ENCODE measurements around the gene FOSL1.
A peak's percentile ranks its signal among the peaks of the same experiment; 100 is the strongest.

Gene FOSL1

DNA sequence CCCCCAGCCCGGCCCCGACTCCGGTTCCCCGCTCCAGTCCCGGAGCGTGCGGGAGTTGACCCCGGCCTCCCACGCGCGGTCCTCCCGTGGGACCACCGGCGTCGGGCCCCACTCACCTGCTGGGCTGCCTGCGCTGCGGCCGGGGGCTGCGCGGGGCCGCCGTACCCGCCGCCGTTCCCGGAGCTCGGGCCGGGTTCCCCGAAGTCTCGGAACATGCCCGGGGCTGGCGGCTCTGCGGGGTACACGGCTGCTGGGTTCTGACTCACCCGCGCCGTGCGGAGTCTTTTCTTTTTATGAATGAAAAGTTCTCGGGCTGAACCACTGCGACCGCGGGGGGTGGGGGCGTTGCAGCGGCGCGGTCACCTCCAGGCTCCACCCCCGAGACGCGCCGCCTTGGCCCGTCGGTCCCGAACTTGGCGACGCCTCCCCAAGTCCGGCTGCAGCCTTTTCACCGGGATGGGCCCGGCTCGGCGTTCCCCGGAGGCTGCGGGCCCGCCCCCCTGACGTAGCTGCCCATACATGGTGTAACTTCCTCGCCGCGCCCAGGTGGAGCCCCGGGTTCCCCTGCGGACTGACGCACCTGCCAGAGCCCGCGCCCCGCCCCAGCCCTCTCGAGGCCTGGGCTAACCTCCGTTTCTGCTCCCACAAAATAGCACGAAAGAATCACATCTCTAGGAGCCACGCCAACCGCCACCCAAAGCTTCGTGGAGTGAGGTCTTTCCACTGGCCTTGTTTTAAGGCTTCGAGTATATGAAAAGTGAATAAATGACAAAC, at the start of gene FOSL1:
FOSL1 (minus strand) TSS at position 264 of the 774 bp plus-strand sequence; CDS start at position 215, 49 bp downstream.
- H3K4me3 ChIP-seq (ENCODE audit: low read depth in 1 of 5, low read length in 5 of 5) = peak within 1 kb of the TSS; percentile 40 to 82 (median 79)
- peaks cover 0 to 2% (median 0%) of the 10 kb centered on the region in 5 donors for H3K27me3 ChIP-seq (ENCODE audit: control insufficient read depth in 5 of 5, insufficient read depth in 4 of 5, low read length in 5 of 5)
- H3K36me3 ChIP-seq (ENCODE audit: control insufficient read depth in 5 of 5, insufficient read depth in 5 of 5, low read length in 5 of 5) = no peaks in the 10 kb centered on the region
- H3K4me1 ChIP-seq (ENCODE audit: control insufficient read depth in 5 of 5, insufficient read depth in 5 of 5, low read length in 5 of 5) = peaks cover 0 to 21% (median 14%) of the 10 kb centered on the region in 5 donors
- peak within 1 kb of the TSS; percentile 30 for H3K27ac ChIP-seq (ENCODE audit: low read depth, low read length)
- H3K9ac ChIP-seq (ENCODE audit: low read length in 5 of 5) = peak within 1 kb of the TSS in 4 of 5 donors; percentile 36 to 87 (median 82)
- no peaks in the 10 kb centered on the region for H3K9me3 ChIP-seq (ENCODE audit: control insufficient read depth in 5 of 5, low read length in 5 of 5)

DNA sequence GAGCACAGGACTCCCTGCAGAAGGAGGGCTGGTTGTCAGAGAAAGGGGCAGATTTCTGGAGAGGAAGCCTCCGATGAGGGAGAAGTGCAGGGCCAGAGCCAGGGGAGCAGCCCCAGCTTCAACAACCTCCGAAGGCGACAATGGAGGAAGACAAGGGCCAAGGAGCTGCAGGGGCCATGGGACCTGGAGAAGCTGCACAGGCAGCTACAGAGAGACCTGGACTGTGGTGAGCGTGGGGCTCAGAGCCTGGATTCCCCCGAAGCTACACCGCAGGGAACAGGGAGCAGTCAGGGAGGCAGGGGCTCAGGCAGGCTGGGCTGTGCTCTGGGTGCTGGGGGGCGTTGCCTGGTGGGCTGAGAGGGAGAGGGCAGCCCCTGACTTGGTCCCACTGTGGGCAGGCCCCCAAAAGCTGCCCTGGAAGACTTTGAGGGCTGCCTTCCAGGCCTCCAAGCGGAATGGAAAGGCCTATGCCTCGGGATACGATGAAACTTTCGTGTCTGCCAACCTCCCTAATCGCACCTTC, 47.5 kb upstream of the FOSL1 start:
- H3K36me3 ChIP-seq (ENCODE audit: control insufficient read depth in 5 of 5, insufficient read depth in 5 of 5, low read length in 5 of 5) = no peaks in the 10 kb centered on the region
- no peak overlapping the region for H3K9ac ChIP-seq (ENCODE audit: low read length in 5 of 5)
- no peaks in the 10 kb centered on the region for H3K4me1 ChIP-seq (ENCODE audit: control insufficient read depth in 5 of 5, insufficient read depth in 5 of 5, low read length in 5 of 5)
- no peak overlapping the region for H3K27ac ChIP-seq (ENCODE audit: low read depth, low read length)
- H3K4me3 ChIP-seq (ENCODE audit: low read depth in 1 of 5, low read length in 5 of 5) = no peak overlapping the region
- H3K9me3 ChIP-seq (ENCODE audit: control insufficient read depth in 5 of 5, low read length in 5 of 5) = no peaks in the 10 kb centered on the region
- H3K27me3 ChIP-seq (ENCODE audit: control insufficient read depth in 5 of 5, insufficient read depth in 4 of 5, low read length in 5 of 5) = peaks cover 0 to 7% (median 4%) of the 10 kb centered on the region in 5 donors

DNA sequence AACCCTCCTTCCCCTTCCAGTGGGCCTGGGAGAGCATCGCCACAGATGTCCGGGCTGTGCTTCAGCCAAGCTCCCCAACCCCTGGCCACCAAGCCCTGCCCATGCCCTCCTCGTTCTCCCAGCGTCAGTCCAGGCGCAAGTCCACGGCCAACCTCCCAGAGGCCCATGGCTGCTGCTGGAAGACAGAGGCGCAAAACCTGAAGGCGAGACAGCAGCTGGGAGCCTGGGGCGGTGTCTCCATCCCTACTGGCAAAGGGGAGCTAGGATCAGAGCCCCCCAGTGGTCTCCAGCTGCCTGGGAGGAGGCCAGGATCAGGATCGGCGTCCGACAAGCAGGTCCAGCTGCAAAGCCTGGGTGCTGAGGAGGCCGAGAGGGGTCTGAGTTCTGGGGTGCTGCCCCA, 46.9 kb upstream of the FOSL1 start:
- peaks cover 0 to 7% (median 4%) of the 10 kb centered on the region in 5 donors for H3K27me3 ChIP-seq (ENCODE audit: control insufficient read depth in 5 of 5, insufficient read depth in 4 of 5, low read length in 5 of 5)
- no peaks in the 10 kb centered on the region for H3K36me3 ChIP-seq (ENCODE audit: control insufficient read depth in 5 of 5, insufficient read depth in 5 of 5, low read length in 5 of 5)
- H3K4me3 ChIP-seq (ENCODE audit: low read depth in 1 of 5, low read length in 5 of 5) = no peak overlapping the region
- no peaks in the 10 kb centered on the region for H3K9me3 ChIP-seq (ENCODE audit: control insufficient read depth in 5 of 5, low read length in 5 of 5)
- peaks cover 0 to under 1% (median 0%) of the 10 kb centered on the region in 5 donors for H3K4me1 ChIP-seq (ENCODE audit: control insufficient read depth in 5 of 5, insufficient read depth in 5 of 5, low read length in 5 of 5)
- no peak overlapping the region for H3K9ac ChIP-seq (ENCODE audit: low read length in 5 of 5)
- no peak overlapping the region for H3K27ac ChIP-seq (ENCODE audit: low read depth, low read length)

DNA sequence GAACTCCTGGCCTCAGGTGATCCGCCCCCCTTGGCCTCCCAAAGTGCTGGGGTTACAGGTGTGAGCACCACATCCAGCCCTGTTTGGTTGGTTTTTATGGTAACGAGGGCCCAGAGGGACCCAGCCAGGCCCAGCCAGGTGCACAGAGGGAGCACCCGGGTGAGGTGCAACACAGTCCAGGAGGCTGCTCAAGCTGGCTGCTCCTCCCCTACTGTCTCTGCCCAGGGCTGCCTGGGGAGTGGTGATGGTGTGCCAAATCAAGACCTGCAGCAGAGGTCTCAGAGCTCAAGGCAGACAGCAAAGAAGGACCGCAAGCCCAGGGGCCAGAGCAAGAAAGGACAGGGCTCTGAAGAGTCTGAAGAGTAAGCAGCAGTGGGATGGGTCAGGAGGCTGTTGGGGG, 46.5 kb upstream of the FOSL1 start:
- H3K27me3 ChIP-seq (ENCODE audit: control insufficient read depth in 5 of 5, insufficient read depth in 4 of 5, low read length in 5 of 5) = peaks cover 0 to 7% (median 4%) of the 10 kb centered on the region in 5 donors
- no peak overlapping the region for H3K4me3 ChIP-seq (ENCODE audit: low read depth in 1 of 5, low read length in 5 of 5)
- no peak overlapping the region for H3K9ac ChIP-seq (ENCODE audit: low read length in 5 of 5)
- no peak overlapping the region for H3K27ac ChIP-seq (ENCODE audit: low read depth, low read length)
- no peaks in the 10 kb centered on the region for H3K9me3 ChIP-seq (ENCODE audit: control insufficient read depth in 5 of 5, low read length in 5 of 5)
- H3K4me1 ChIP-seq (ENCODE audit: control insufficient read depth in 5 of 5, insufficient read depth in 5 of 5, low read length in 5 of 5) = peaks cover 0 to 5% (median 0%) of the 10 kb centered on the region in 5 donors
- no peaks in the 10 kb centered on the region for H3K36me3 ChIP-seq (ENCODE audit: control insufficient read depth in 5 of 5, insufficient read depth in 5 of 5, low read length in 5 of 5)

DNA sequence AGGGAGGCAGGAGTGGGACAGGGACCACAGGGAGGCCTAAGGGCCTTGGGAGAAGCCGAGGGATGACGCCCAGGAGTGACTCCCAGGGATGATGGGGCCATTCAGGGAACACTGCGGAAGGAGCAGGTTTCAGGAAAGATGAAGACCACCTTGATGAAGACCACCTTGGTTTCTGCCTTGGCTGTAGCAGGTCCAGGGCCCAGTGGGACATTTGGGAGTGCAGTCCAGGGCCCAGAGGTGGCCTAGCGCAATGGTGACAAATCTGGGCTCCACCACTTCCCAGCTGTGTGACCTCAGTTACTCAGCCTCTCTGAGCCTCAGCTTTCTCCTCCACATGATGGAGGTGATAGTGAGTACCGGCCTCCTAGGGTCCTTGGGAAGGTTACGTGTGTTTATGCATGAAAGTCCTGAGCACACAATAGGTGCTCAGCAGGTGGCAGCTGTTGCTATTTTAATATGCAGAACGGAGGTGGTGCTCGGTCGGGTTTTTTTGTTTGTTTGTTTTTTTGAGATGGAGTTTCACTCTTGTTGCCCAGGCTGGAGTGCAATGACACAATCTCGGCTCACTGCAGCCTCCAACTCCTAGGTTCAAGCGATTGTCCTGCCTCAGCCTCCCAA, 45.9 kb upstream of the FOSL1 start:
- peaks cover 0 to 7% (median 4%) of the 10 kb centered on the region in 5 donors for H3K27me3 ChIP-seq (ENCODE audit: control insufficient read depth in 5 of 5, insufficient read depth in 4 of 5, low read length in 5 of 5)
- peaks cover 0 to 7% (median 0%) of the 10 kb centered on the region in 5 donors for H3K4me1 ChIP-seq (ENCODE audit: control insufficient read depth in 5 of 5, insufficient read depth in 5 of 5, low read length in 5 of 5)
- H3K36me3 ChIP-seq (ENCODE audit: control insufficient read depth in 5 of 5, insufficient read depth in 5 of 5, low read length in 5 of 5) = no peaks in the 10 kb centered on the region
- H3K9me3 ChIP-seq (ENCODE audit: control insufficient read depth in 5 of 5, low read length in 5 of 5) = no peaks in the 10 kb centered on the region
- H3K27ac ChIP-seq (ENCODE audit: low read depth, low read length) = no peak overlapping the region
- H3K9ac ChIP-seq (ENCODE audit: low read length in 5 of 5) = no peak overlapping the region
- no peak overlapping the region for H3K4me3 ChIP-seq (ENCODE audit: low read depth in 1 of 5, low read length in 5 of 5)

DNA sequence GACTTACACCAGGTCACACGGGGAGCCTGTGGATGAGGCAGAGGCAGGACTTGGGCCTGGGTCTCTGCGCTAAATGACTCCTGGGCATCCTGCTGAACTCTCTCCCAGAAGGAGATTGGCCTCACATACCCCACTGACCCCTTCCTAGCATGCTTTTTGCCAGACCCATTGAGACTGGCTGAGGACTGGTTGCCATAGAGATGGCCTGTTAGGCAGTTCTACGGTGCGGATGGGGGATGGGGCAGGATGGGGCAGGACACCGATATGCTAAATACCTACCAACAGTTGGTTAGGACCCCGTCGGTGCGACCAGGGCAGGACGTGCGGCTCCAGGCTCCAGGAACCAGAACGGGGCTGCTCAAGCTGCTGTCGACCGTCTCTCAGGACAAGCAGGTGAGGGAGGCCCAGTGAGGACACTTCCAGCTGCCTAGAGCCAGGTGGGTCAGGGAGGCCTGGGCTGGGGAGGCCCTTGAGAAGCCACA, 45.3 kb upstream of the FOSL1 start, which contains the start of gene TSGA10IP:
TSGA10IP (plus strand) TSS at position 51 of the 482 bp plus-strand sequence; CDS start at position 247, 196 bp downstream.
- Histone ChIP-seq H3K4me1 (ENCODE audit: control insufficient read depth in 5 of 5, insufficient read depth in 5 of 5, low read length in 5 of 5) (peaks cover 0 to 7% (median 0%) of the 10 kb centered on the region in 5 donors), H3K36me3 (ENCODE audit: control insufficient read depth in 5 of 5, insufficient read depth in 5 of 5, low read length in 5 of 5) (no peaks in the 10 kb centered on the region), H3K9me3 (ENCODE audit: control insufficient read depth in 5 of 5, low read length in 5 of 5) (no peaks in the 10 kb centered on the region), H3K27me3 (ENCODE audit: control insufficient read depth in 5 of 5, insufficient read depth in 4 of 5, low read length in 5 of 5) (peaks cover 0 to 7% (median 4%) of the 10 kb centered on the region in 5 donors), H3K4me3 (ENCODE audit: low read depth in 1 of 5, low read length in 5 of 5) (no peak within 1 kb of the TSS), H3K9ac (ENCODE audit: low read length in 5 of 5) (peak within 1 kb of the TSS in 1 of 5 donors; percentile 53), H3K27ac (ENCODE audit: low read depth, low read length) (no peak within 1 kb of the TSS)

DNA sequence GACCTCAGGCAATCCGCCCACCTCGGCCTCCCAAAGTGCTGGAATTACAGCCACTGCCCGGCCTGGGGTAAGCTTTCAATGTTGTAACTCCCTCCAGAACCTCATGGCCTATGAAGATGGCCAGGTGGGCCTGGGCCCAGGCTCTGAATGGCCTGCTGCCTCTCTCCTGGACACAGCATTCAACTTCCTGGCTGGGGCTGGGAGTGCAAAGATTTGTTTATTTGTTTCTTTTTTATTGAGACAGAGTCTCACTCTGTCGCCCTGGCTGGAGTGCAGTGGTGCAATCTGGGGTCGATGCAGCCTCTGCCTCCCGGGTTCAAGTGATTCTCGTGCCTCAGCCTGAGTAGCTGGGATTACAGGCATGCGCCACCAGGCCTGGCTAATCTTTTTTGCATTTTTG, 44.6 kb upstream of the FOSL1 start:
- Histone ChIP-seq H3K4me1 (ENCODE audit: control insufficient read depth in 5 of 5, insufficient read depth in 5 of 5, low read length in 5 of 5) (peaks cover 0 to 7% (median 0%) of the 10 kb centered on the region in 5 donors), H3K9ac (ENCODE audit: low read length in 5 of 5) (no peak overlapping the region), H3K27ac (ENCODE audit: low read depth, low read length) (no peak overlapping the region), H3K36me3 (ENCODE audit: control insufficient read depth in 5 of 5, insufficient read depth in 5 of 5, low read length in 5 of 5) (no peaks in the 10 kb centered on the region), H3K27me3 (ENCODE audit: control insufficient read depth in 5 of 5, insufficient read depth in 4 of 5, low read length in 5 of 5) (peaks cover 0 to 7% (median 4%) of the 10 kb centered on the region in 5 donors), H3K4me3 (ENCODE audit: low read depth in 1 of 5, low read length in 5 of 5) (no peak overlapping the region), H3K9me3 (ENCODE audit: control insufficient read depth in 5 of 5, low read length in 5 of 5) (no peaks in the 10 kb centered on the region)

DNA sequence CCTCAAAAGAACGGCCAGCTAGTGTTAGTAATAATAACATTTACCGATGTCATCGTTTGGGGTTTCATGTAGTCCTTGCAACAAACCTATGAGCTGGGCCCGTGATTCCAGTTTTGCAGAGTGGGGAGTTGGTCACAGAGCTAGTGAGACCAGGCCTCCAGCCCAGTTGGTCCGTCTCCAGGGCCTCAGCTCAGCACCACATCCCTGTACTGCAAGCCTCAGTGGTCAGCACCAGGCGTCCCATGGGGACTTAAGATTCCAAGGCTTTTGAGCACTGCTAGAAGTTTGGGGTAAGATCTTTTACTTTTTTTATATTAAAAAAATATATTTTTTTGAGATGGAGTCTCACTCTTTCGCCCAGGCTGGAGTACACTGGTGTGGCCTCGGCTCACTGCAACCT, 44.0 kb upstream of the FOSL1 start:
- Histone ChIP-seq H3K4me3 (ENCODE audit: low read depth in 1 of 5, low read length in 5 of 5) (no peak overlapping the region), H3K36me3 (ENCODE audit: control insufficient read depth in 5 of 5, insufficient read depth in 5 of 5, low read length in 5 of 5) (no peaks in the 10 kb centered on the region), H3K4me1 (ENCODE audit: control insufficient read depth in 5 of 5, insufficient read depth in 5 of 5, low read length in 5 of 5) (peaks cover 0 to 7% (median 0%) of the 10 kb centered on the region in 5 donors), H3K9me3 (ENCODE audit: control insufficient read depth in 5 of 5, low read length in 5 of 5) (no peaks in the 10 kb centered on the region), H3K27ac (ENCODE audit: low read depth, low read length) (no peak overlapping the region), H3K27me3 (ENCODE audit: control insufficient read depth in 5 of 5, insufficient read depth in 4 of 5, low read length in 5 of 5) (peaks cover 0 to 7% (median 4%) of the 10 kb centered on the region in 5 donors), H3K9ac (ENCODE audit: low read length in 5 of 5) (peak overlapping the region in 1 of 5 donors; percentile 26)

DNA sequence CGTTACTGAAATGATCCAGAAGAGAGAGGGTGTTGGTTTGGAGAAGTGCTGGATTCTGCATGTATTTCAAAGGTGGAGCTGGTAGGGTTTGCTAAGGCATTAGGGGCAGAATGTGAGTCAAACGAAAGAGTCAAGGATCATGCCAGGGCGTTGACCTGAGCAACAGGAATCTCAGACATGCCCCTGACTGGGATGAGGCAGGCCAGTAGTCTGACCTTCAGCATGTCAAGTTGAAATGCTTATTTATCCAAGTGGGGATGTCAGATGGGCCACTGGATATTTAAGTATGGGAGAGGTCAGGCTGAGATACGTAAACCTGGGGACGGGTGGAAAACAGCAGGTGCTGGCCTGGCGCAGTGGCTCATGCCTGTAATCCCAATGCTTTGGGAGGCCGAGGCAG, 42.3 kb upstream of the FOSL1 start:
- Histone ChIP-seq H3K4me3 (ENCODE audit: low read depth in 1 of 5, low read length in 5 of 5) (no peak overlapping the region), H3K36me3 (ENCODE audit: control insufficient read depth in 5 of 5, insufficient read depth in 5 of 5, low read length in 5 of 5) (no peaks in the 10 kb centered on the region), H3K4me1 (ENCODE audit: control insufficient read depth in 5 of 5, insufficient read depth in 5 of 5, low read length in 5 of 5) (peaks cover 0 to 7% (median 0%) of the 10 kb centered on the region in 5 donors), H3K27me3 (ENCODE audit: control insufficient read depth in 5 of 5, insufficient read depth in 4 of 5, low read length in 5 of 5) (peaks cover 0 to 6% (median 1%) of the 10 kb centered on the region in 5 donors), H3K9me3 (ENCODE audit: control insufficient read depth in 5 of 5, low read length in 5 of 5) (no peaks in the 10 kb centered on the region), H3K9ac (ENCODE audit: low read length in 5 of 5) (no peak overlapping the region), H3K27ac (ENCODE audit: low read depth, low read length) (no peak overlapping the region)

Measured in subcutaneous abdominal adipose tissue (tissue), 5 donors.